ENCODE data around the gene BEND6.

The BEND6 gene

DNA sequence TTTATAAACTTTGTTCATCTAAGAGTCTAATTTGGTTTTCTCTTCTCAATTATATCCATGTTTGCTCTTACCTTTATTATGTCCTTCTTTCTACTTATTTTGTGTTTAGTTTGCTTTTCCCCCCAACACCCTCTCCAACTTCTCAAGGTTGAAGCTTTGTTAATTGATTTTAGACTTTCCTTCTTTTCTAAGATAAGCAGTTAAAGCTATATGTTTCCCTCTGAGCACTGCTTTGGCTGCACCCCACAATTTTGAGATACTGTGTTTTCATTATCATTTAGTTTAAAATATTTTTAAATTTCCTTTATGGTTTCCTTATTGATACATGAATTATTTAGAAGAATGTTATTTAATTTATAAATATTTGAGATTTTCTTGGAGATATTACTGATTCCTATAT is 13.9 kb upstream of the BEND6 start:
- DNase-seq (ENCODE audit: low read depth) = no peak

GRCh38 chr6:56944661-56945060 is 10.2 kb upstream of the BEND6 start:
- no peak for DNase-seq (ENCODE audit: low read depth)

GRCh38 chr6:56946368-56946767 is 8.5 kb upstream of the BEND6 start:
- no peak for DNase-seq (ENCODE audit: low read depth)

DNA sequence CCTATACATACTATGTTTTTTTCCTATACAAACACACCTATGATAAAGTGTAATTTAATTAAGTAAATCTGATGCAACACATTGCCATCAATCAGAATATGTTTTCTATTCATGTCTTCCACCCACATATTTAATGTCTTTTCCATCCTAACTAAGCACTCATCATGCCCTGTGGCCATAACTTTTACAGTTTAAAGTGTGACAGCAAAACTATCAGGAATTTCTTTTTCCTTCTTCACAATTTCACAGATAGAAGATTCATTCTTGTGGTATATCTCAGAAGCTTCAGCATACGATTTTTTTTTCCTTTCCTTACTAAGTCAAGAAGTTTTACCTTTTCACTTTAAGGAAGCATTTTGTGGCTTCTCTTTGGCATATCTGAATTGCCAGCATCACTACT is 7.0 kb upstream of the BEND6 start:
- no peak for DNase-seq (ENCODE audit: low read depth)

GRCh38 chr6:56949265-56949664 is 5.6 kb upstream of the BEND6 start:
- DNase-seq (ENCODE audit: low read depth) = no peak

GRCh38 chr6:56949925-56950495 is 4.9 kb upstream of the BEND6 start:
- DNase-seq (ENCODE audit: low read depth) = no peak

DNA sequence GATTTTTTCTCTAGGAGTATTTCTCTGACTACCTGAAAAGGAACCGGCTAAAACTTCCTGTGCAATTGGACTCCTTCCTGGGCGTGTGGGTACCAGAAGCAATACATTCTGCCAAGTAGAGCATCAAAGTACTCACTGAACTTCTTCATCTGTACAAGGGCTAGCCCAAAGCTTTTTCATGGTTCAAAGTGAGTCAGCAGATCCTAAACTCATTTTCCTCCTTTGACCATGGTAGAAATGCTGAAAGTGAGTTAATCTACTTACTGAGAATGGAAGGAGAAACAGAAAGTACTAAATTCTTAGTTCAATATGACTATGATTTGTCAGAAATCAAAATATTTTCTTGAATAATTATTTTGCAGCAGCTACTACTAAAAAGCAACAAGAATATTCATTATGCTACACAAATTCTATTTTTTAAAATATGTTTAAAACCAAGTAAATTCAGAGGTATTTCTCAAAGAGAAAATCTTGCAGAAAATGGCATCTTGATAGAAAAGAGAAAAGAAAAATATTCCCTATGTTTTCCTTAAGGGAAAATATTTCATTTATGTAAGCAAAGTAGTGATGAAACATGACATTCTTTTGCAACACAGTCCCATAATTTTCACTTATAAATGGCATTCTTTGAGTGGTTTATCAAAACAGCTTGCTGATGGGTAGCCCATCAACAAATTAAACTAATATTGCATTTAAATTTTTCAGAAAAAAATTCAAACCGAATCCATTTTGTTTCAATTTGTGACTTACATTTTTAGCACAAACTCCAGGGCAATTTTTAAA is 3.7 kb upstream of the BEND6 start:
- no peak for DNase-seq (ENCODE audit: low read depth)

DNA sequence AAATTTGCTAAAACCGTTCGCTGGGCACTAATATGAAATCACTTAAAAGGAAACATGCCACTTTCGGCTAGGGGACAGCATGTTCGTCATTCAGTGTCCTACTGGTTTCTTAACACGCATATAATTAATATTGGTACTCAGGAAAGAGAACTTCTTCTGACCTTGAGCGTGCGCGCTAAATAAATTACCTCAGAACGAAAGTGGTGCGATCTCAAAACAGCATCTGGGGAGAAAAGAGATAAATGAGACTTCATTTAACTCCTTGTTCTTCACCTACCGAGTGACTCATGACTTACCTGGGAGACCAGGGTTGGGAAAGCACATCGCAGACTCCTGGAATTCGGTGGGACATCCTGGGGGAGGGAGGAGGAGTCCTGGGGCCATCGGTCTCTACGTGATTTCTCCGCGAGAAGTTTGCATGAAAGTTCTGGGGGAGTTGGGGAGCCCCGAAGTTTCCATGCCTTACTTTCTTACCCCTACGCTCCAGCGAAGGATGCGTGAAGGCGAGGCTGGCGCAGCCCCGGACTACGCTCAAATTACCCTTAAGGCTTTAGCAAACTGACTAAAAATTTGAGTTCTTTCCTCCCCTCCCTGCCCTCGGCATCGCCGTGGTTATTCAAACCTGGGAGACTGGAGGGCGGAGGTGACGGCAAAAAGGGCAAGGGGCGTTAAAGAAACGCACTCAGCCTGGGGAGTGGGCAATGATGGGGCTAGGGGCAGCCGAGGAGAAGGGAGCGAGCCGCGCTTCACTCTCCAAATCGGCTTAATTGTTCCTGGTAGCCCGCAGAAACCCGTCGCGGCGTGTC is 1.1 kb upstream of the BEND6 start:
- no peak for DNase-seq (ENCODE audit: low read depth)

DNA sequence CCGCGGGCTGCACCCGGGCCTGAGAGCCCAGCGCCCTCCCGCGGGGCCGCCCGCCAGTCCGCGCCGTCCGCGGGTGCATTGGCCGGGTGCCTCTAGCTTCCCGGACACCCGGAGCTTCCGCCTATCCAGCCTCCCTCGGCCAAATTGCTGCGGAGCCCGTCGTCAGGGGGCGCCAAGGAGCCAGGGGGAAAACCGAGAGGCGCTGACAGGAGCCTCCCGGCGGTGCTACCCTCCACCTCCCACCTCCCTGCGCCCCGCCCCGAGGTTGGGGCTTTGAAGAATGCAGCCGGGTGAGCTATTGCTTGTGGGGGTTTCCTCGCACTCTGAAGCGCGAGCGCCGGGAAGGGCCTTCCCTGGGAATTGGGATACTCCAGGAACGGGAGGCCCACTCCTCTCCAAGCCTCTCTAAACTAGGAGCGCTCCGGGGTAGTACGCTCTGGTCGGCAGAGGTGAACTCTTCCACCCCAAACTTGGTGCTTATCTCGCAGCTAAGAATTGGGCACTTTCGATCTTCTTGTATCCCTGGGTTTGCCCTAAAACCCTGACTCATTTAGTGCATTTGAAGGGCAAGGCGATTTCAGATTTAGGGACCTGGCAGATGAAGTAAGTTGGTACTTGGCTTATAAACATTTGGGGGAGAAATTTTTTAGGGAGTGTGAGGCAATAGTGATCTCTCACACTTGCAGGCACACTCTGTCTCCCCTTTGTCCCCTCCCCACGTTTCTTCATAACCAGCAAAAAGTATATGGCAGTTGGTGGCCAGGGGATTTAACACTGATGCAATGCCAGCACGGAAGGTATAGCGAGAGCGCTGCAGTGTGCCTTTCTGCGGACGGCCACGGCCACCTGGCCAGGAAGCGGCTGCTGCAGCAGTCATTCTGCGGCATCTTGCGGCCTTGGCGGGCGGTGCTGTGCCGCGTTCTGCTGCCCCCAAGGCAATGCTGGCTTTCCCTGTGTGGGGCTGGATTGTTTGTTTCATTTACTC is 556 bp downstream of the BEND6 start:
- DNase-seq (ENCODE audit: low read depth) = peak; percentile 29

- DNase-seq (ENCODE audit: low read depth) = no peak
These were observed 1.6 kb downstream of the BEND6 start for GRCh38 chr6:56956491-56956890.

- no peak for DNase-seq (ENCODE audit: low read depth)
These were observed 2.9 kb downstream of the BEND6 start for GRCh38 chr6:56957856-56958255.

DNA sequence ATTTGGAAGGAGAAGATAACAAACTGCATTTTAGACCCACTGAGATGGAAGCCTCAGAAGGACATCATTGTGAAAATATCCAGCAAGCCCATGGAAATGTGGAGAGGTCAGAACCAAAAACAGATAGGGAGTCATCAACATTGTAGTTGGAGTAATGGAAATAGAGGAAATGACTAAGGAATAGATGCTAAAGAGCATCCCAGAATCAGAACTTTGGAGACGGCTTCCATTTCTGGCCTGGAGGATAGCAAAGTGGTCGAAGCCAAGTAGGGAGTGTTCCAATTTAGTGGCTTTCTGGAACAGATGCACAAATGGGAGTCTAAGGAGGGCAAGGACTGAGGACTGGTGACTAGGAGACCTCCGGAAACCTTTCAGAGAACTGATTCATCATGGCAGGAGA is 3.6 kb downstream of the BEND6 start:
- DNase-seq (ENCODE audit: low read depth) = no peak

- DNase-seq (ENCODE audit: low read depth) = no peak
These were observed 4.2 kb downstream of the BEND6 start for GRCh38 chr6:56959094-56959493.

GRCh38 chr6:56959938-56960337 is 5.0 kb downstream of the BEND6 start:
- no peak for DNase-seq (ENCODE audit: low read depth)

DNA sequence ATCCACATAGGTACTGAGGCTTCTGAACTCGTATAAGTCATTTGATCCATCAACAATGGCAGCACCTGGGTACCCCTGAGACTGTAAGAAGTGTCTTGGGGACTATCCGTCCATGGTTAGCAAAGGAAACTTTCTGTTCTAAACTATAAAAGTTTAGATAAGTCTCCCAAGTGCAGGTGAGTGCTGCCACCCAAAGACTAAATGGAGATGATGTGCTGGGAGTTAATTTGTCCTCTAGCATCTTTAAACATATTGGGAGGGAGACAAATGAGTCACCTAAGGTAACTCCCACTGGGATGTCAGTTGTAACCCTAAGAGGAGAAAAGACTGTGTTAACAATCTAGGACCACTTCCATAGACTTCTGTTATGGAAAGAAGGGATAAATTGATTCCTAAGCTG is 6.2 kb downstream of the BEND6 start:
- DNase-seq (ENCODE audit: low read depth) = no peak

DNA sequence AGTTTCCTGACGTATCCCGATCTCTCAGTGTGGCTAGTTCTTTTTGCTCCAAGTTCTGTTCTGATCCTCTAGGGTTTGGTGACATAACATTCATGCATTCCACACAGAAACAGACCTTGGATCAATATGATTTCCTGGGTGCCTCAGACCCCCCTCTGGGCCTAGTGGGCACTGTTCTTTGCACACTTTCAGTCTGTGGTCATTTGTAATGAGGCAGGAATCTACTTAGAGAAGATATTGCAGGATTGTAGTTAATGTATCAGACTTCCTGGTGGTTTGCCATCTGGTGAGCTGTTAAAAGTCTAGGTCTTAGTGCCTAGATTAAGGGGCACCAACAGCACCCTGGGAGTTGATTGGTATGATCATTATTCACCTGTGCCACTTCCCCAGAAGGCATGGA is 7.5 kb downstream of the BEND6 start:
- DNase-seq (ENCODE audit: low read depth) = no peak

- DNase-seq (ENCODE audit: low read depth) = no peak
These were observed 8.1 kb downstream of the BEND6 start for GRCh38 chr6:56963043-56963442.

DNA sequence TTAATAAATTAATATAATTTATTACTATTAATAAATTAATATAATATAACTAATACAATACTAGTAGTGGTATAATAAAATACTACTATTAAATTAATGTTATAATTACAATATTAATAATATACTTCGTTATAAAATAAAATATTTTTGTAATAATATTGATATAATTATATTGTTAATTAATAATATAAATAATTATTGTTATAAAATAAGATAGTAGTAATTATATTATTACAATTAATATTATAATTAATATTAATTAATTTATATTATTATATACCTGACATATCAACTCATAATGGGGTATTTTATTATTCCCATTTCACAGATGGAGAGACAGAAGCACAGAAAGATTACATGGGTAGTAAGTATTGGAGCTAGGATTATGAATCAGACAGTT is 8.9 kb downstream of the BEND6 start:
- no peak for DNase-seq (ENCODE audit: low read depth)

- DNase-seq (ENCODE audit: low read depth) = no peak
These were observed 10.2 kb downstream of the BEND6 start for GRCh38 chr6:56965126-56965525.

- no peak for DNase-seq (ENCODE audit: low read depth)
These were observed 15.9 kb downstream of the BEND6 start for GRCh38 chr6:56970849-56971248.

DNA sequence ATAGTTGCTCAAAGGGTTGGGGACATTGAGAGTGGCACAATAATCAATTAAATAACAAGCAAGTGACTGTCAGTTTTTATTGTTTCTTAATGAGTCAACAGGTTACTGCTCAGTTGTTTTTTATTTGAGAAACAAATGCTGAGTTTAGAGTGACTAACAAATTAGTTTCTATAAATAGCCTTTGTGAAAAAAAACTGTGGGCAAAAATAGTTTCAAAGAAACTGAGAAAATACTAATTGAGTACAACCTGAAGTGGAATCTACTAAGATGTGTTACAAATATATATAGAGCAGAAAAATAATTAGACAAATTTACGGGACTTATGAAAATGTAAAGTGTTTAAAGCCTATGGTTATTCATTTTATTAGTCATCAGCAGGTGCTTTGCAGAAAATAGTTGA is 22.3 kb downstream of the BEND6 start:
- DNase-seq (ENCODE audit: low read depth) = no peak

GRCh38 chr6:56978530-56978929 is 23.6 kb downstream of the BEND6 start:
- DNase-seq (ENCODE audit: low read depth) = no peak

Data from activated gamma-delta T cell treated with anti-CD3 and anti-CD28 coated beads, Interleukin-2, amount 50 U/mL, for 16 hours (primary cell).